ENCODE data around the gene SERTAD1.

The SERTAD1 gene

DNA sequence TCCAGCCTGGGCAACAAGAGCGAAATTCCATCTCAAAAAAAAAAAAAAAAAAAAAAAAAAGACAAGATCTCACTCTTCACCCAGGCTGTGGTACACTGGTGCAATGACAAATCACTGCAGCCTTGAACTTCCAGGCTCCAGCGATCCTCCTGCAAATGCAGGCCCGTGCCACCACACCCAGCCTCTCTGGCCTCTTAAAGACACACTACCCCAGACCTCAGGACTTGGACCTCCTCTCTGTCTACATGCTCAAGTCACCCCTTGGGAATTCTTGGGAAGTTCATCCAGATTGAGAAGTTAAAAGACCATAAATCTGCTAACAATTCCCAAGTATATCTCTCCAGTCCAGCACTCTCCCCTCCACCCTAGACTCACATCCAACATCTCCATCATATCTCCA is 25.2 kb downstream of the SERTAD1 start:
- DNase-seq (ENCODE audit: low spot score), result no peak

DNA sequence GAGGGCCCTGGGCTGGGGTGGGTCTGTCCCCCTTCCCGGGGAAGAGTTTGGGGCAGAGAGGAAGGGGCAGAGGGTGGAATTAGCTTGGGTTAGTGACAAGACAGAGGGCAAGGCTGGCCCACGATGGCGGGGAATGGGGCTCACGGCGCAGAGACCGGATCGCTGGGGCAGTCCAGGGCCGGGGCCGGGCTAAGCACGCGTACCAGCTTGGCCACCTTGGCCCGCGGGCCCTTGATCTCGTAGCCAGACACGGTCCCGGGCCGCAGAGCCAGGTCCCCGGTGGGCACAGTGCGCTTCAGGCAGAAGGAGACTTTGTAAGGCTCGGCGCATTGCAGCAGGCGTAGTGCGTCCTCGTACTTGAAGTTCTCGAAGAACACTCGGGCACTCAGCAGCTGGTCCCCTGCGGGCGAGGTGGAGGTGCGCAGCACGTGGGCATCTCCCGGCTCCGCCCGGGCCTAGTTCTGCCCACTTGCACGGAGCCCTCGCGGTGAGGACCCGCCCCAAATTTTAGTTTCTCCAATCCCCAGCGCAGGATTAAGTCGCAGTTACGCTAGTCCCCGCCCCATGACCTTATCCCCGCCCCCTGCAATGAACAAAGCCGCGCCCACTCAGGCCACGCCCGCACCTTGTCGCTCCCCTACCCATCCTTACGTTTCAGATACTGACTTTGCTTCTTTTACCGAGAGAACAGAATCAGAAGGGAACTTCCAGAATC is 27.2 kb downstream of the SERTAD1 start:
- DNase-seq (ENCODE audit: low spot score), result no peak

DNA sequence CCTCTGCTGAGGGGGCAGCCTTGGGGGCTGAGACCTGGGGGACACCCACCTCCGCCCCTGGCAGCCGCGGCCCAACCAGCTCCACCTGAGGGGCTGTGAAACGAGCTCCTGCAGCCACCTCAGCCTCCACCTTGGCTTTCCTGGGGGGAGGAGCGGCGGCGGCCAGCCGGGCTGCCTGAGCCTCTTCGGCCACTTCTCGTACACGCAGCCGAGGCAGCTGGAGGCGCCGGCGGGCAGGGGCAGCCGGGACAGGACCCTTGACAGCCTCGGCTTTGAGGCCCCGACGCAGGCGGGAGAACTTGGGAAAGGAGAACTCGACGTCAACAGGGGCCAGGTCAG is 28.3 kb downstream of the SERTAD1 start:
- DNase-seq (ENCODE audit: low spot score), result no peak

DNA sequence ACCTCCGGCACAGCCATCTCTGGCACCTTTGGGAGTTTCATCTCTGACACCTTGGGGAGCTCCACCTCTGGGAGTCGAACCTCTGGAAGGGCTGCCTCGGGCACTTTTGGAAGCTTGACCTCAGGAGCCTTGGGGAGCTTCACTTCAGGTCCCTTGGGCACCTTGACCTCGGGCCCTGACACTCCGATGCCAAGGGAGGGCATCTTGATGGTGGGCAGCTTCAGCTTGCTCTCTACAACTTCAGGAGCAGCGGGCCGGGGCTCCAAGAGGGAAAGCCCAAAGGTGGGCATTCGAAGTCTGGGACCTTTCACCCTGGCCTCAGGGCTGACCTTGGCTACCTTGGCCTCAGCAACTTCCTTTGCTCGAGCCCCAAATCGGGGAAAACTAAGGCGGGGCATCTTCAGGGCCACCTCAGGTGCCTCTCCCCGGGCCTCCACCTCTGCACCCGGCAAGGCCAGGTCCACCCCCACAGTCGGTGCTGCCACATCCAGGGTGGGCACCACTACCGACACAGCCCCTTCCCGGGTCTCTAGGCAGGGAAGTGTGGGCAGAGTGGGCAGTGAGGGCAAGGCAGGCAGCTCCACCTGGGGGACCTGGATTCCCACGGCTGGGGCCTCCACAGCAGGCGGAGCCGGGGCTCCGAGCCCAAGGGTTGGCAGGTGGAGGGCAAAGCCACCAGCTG is 28.8 kb downstream of the SERTAD1 start:
- no peak for DNase-seq (ENCODE audit: low spot score)

DNA sequence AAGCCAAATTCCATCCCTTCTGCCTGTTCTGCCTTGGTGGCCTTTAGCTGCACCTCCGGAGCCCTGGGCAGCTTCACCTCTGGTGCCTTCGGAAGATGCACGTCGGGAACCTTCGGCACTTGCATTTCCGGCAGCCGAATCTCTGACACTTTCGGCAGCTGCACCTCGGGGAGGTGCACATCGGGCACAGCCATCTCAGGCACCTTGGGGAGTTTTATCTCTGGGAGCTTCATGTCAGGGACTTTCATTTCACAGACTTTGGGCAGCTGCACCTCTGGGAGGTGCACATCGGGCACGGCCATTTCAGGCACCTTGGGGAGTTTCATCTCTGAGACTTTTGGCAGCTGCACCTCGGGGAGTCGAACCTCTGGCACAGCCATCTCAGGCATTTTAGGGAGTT is 29.8 kb downstream of the SERTAD1 start:
- no peak for DNase-seq (ENCODE audit: low spot score)

DNA sequence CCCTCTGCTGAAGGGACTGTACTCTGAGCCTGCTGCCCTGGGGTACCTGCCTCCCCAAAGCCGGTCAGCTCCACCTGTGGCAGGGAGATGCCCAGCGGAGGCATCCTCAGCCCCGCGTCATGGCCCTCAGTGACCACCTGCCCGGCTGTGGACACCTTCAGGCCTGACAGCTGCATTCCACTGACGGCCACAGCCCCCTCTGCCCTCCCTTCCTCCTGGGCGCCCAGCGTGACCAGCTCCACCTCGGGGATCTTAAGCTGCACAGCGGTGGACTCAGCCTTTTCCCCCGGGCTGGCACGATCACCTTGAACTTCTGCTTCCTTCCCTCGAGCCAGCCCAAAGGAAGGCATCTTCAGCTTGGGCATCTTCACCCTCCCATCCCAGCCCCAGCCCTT is 31.0 kb downstream of the SERTAD1 start:
- no peak for DNase-seq (ENCODE audit: low spot score)

DNA sequence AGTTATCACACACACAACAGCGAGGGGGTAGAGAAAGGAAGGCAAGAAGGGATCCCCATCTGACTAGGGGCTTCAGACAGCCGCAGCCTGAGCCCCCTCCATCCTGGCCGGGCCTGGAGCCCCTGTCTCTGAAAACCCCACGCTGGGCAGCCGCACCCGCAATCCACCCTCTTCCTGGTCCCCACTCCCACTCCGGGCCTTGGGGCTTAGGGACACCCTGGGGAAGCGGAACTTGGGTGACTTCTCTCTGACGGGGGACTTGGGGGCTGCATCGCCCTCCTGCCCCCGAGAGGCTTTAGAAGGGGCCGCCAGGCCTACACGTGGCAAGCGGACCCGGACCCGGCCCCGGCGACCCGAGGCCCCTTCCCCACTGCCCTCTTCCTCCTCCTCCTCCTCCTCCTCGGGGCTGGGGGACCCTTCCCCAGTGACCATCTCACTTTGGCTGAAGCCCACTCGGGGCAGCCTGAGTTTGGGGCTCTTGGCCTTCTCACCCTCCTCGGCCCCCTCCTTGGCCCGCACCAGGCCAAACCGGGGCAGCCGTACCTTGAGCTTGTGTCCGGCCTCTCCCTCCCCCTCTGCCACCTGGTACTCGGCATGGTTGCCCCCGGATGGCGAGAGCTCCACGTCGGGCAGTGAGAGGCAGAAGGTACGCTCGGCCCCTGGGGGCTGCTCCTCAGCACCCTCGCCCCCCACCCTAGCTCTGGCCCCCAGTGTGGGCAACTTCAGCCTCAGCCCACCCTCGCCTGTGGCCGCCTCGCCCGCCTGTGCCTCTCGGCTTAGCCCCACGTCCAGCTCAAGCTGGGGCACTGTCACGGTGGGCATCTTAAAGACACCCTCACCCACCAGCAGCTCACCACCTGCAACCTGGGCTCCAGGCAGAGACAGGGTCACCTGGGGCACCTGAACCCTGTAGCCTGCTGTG is 31.6 kb downstream of the SERTAD1 start:
- DNase-seq (ENCODE audit: low spot score), result no peak

DNA sequence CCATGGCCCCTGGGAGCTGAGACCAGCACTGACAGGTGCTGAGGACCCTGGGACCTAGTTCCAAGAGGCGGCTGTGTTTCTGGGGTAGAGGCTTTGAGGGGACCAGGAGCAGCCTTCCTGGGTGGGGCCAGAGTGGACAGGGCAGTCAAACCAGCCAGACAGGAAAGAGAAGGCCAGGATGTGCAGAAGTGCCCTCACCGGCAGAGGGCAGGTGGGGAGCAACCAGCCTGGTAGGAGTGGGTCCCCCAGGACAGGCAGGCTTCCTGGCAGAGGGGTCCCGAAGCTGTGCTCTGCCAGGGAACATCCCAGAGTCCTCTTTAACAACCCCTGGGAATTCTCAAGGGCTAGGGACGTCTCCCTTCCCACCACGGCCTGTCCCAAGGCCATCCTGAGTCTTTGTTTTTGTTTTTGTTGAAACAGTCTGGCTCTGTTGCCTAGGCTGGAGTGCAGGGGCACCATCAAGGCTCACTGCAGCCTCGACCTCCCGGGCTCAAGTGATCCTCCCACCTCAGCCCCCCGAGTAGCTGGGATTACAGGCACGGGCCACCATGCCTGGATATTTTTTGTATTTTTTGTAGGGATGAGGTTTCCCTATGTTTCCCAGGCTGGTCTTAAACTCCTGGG is 32.8 kb downstream of the SERTAD1 start:
- DNase-seq (ENCODE audit: low spot score), result no peak

DNA sequence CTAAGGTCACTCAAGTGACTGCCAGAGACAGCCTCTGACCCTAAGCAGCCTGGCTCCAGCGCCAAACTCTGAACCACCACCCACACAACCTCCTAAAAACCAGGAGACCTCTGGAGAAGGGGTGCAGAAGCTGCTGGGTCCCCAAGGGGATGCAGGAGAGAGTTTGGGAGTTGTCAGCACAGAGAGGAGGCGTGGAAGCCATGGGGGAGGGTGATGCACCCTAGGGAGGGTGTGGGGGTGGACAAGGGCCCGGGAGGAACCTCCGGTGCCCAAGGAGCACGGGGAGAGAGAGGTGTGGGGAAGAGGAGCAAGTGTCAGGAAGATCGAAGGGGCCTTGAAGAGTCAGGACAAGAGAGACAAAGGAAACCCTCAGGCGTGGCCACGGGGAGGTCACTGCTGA is 33.7 kb downstream of the SERTAD1 start:
- DNase-seq (ENCODE audit: low spot score), result no peak

DNA sequence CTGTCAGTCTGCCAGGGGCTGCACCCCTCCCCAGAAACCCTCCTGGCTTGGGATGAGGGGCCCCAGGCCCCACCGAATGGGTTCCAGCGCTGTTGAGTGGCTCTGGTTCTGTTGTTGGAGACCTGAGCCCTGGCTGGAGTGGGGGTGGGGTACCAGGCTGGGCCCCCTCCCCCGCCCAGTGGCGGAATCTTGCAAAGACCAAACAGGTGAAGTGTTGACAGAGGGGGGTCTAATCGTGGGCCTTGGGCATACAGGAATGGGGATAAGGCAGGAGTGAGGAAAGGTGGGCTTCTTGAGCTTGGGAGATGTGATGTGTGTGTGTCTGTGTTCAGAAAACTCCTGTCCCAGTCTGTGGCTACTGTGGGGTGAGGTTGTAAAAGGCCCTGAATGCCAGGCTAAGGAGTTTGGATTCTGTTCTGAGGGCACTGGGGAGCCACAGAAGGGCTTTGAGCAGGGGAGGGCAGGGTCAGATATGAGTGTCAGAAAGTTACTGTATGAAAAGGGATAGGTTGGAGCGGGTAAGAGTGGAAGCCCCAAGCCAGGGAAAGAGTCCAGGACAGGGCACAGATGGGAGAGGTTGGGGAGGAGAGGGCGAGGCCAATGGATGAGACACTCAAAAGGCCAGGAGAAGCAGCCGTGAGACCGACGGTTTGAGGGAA is 35.6 kb downstream of the SERTAD1 start, which contains the start of gene HIPK4:
Gene HIPK4 (minus strand): TSS at position 98 of the 659 bp plus-strand sequence. CDS start 279 bp downstream, outside the sequence.
- no peak for DNase-seq (ENCODE audit: low spot score)

DNA sequence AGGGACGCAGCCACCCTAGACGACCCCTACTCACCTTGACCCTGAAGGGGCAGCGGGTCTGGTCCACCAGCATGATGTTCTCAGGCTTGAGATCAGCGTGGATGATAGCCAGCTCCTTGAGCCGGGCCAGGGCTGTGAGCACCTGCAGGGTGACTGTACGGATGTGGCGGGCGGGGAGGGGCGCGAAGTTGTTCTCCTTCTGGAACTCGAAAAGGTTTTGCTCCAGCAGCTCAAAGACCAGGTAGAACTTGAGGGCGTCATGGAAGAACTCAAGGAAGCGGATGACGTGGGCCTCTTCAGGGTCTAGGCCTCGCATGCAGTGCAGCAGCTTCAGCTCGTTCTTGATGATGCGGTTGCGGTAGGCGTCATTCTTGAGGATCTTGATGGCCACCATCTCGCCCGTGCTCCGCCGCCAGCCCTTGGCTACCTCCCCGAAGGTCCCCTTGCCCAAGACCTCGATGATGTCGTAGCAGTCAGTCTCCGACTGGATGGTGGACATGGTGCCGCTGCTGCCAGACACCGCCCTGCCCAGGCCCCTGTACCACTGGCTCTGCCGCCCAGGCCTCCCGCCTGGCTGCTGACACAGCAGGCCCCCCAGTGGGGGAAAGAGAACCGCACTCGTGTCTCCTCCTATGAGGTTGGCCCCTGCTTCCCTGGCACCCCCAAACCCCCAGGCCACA is 36.2 kb downstream of the SERTAD1 start:
- DNase-seq (ENCODE audit: low spot score), result no peak

DNA sequence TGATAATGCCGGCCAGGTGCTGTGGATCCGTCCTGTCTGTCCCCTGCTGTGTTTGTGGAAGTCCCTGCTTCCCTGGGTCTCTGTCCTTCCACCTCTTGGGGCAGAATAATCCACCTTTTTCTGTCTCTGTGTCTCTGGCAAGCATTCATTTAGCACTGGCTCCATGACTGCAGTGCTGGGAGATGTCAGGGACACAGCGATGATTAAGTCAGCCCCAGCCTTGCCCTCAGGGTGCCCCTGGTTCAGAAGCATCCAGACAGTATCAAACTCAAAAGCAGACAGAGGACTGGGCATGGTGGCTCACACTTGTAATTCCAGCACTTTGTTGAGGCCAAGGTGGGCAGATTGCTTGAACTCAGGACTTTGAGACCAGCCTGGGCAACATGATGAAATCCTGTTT is 37.3 kb downstream of the SERTAD1 start:
- DNase-seq (ENCODE audit: low spot score), result no peak

DNA sequence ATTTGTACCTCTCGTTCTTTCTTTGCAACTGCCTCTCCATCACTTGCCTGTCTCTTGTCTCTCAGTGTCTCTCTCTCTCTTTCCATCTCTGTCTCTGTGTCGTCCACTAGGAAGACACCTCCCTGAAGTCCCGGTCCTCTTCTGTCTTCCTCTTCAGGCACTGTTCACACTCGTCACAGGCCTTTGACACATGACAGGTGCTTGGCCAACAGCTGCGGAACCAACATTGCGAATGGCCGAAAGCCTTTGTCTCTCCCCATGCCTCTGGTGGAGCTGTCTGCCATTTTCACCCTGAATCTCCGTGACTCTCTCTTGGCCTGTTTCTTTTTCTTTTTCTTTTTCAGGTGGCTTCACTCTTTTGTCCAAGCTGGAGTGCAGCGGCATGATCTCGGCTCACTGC is 38.6 kb downstream of the SERTAD1 start:
- DNase-seq (ENCODE audit: low spot score), result no peak

DNA sequence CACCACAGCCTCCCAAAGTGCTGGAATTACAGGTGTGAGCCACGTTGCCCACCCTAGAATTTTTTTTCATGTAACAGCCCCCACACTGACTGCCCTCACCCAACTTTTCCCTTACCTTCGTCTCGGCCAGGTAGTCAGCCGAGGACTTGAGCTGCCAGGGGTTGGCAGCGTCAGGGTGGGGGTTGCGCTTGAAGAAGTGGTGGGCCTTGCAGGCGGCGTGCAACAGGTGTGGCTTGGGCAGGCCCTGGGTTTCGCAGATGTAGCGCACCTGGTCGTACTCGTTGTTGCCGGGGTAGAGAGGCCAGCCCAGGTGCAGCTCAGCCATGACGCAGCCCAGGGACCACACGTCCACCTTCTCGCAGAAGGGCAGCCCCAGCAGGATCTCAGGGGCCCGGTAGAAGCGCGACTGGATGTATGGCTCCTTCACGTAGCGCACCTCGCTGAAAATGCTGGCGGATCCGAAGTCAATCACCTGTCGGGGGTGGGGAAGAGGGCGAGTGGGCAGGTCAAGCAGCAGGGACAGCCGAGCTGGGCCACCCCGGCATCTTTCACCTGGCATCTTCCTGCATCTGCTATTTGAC is 42.0 kb downstream of the SERTAD1 start:
- DNase-seq (ENCODE audit: low spot score), result no peak

DNA sequence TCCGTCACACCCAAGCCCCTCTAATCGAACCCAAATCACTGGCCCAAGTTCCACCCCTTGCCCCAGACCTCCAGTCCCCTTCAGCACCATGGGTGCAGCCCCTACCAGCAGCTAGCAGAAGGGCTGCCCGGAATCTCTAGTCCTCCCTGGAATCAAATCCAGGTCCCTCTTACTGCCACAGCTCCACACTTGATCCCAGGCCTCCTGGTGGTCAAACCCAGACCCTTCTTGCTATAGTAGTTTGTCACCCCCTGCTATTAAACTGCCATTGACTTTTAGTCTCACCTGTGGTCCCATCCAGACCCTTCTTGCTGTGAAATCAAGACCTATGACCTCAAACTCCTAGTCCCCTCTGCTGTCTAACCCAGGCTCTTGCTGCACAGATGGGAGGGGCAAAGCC is 44.5 kb downstream of the SERTAD1 start:
- DNase-seq (ENCODE audit: low spot score), result no peak

DNA sequence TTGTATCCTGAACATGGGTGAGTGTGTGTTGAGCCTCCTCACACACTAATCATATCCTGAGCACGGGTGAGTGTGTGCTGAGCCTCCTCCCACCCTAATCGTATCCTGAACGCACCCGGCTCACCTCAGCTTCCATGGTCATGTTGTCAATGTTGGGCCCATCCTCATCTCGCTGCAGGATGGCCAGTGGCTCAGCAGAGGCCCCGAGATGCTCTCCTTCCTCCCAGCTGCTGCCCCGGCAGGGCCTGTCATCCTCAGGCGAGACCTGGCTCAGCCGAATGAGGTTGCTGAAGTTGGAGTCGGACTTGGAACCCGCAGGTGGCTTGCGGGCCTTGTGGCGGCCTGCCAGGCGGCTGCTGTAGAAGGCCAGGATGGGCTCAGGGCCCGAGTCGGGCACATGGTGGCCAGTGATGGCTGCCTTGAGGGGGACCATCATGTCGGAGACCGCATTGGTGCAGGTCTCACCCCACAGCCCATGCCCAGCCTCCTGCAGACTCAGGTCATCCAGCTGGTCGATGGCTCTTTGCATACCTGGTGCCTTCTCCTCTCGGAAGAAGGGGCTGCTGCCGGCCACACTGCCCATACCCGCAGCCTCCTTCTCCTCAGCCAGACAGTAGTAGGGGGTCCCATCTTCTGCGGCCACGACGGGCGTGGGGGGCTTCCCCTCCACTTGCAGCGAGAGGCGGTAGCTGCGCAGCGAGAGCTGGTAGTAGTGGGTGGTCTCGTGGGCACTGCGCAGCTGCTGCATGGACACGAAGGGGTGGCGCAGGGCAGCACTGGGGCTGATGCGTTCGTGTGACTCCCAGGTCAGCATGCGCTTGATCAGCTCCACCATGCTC is 45.4 kb downstream of the SERTAD1 start:
- DNase-seq (ENCODE audit: low spot score), result no peak

DNA sequence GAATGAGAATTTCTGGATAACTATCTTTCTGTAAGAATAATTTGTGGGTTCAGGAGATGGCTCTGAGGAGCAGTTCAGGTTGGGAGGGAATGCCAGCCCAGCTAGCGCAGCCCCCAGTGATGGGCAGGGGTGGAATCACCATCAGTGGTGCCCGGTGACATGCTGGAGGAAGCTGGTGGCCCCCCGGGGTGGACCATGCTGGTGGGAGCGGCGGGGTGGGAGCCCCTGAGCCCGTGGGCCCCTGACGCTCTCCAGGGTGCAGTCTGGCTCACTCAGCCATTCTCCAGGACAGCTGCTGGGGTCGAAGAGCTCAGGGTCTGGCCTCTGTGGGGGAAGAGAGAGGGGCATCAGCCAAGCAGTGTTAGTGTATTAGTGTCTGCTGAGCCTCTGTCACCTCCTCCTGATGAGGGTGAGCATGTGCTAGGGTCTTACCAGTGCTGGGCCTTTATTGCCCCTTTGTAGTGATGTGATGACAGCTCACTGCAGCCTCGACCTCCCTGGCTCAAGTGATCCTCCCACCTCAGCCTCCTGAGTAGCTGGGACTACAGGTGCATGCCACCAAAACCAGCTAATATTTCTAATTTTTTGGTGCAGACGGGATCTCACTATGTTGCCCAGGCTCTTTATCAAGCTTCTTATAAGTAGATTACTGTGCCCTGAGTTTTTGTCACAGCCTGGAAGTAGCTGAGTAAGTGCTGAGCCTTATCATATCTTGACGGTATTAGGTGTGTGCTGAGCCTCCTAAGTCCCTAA is 46.2 kb downstream of the SERTAD1 start:
- DNase-seq (ENCODE audit: low spot score), result no peak

DNA sequence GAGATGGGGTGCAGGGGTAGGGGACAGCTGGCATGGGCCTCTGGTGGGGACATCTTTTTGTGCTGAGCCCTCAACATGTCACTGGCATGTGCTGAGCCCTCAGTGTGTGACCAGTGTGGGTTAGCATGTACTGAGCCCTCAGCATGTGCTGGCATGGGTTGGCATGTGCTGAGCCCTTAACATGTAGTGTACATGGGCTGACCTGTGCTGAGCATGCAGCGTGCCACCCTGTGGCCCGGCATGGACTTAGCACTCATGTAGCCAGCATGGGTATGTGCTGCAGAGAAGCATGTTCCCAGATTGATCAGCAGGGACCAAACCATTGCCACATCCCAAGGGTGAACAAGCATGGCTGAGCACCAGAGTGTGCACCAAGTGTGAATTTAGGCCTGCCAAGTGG is 47.3 kb downstream of the SERTAD1 start:
- DNase-seq (ENCODE audit: low spot score), result no peak

DNA sequence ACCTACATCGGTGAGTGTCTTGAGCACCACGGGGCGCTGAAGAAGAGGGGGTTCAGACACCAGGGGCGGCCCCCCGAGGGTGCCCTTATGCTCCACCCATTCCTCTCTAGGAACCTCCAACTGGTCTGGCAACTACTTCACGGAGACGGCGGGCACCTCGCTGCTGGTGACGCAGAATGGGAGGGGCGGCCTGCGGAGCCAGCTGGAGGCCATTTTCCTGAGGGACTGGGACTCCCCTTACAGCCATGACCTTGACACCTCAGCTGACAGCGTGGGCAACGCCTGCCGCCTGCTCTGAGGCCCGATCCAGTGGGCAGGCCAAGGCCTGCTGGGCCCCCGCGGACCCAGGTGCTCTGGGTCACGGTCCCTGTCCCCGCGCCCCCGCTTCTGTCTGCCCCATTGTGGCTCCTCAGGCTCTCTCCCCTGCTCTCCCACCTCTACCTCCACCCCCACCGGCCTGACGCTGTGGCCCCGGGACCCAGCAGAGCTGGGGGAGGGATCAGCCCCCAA is 47.9 kb downstream of the SERTAD1 start:
- DNase-seq (ENCODE audit: low spot score), result no peak
